ENCODE measurements around the gene TRIP13. TPM values are rescaled to one million over a fixed set of nuclear protein-coding genes. Genes with fewer than 3 reads are reported as not detected.
A peak's percentile ranks its signal among the peaks of the same experiment; 100 is the strongest.

The TRIP13 gene
- total and polyA plus RNA-seq, 2 of the 13 experiments (the other 11 are each of a cell fraction or from before 2014, with no cell fraction given): 13.5 to 33.0 TPM

GRCh38 chr5:891837-892393 is 769 bp upstream of the TRIP13 start (continued):
- TF ChIP-seq HNF1B (CRISPR knock-in tag; IDR thresholded peaks at IDR 0.05) (peak; percentile 52; the same call in 1 of the 2 replicates), ZNF616 (CRISPR knock-in tag; IDR thresholded peaks at IDR 0.05; ENCODE audit: low read depth) (no peak), MXD1 (CRISPR knock-in tag; IDR thresholded peaks at IDR 0.05) (no peak), RFXAP (CRISPR knock-in tag; IDR thresholded peaks at IDR 0.05; ENCODE audit: borderline replicate concordance) (no peak), SMAD1 (CRISPR knock-in tag; IDR thresholded peaks at IDR 0.05; ENCODE audit: borderline replicate concordance, low read depth) (no peak), ZSCAN29 (CRISPR knock-in tag; conservative IDR thresholded peaks at IDR 0.05) (no peak), KDM3A (CRISPR knock-in tag; IDR thresholded peaks at IDR 0.05; ENCODE audit: low read depth) (no peak), ZSCAN31 (CRISPR knock-in tag; IDR thresholded peaks at IDR 0.05; ENCODE audit: low read depth) (no peak), ZNF768 (CRISPR knock-in tag; IDR thresholded peaks at IDR 0.05) (no peak), SIX4 (CRISPR knock-in tag; IDR thresholded peaks at IDR 0.05) (no peak), TEAD2 (CRISPR knock-in tag; IDR thresholded peaks at IDR 0.05) (no peak), BCL6 (CRISPR knock-in tag; IDR thresholded peaks at IDR 0.05) (no peak), SPEN (CRISPR knock-in tag; IDR thresholded peaks at IDR 0.05; ENCODE audit: low read depth) (no peak), MBD4 (IDR thresholded peaks at IDR 0.05; ENCODE audit: borderline replicate concordance, low read length) (no peak), MAFK (conservative IDR thresholded peaks at IDR 0.05 in 1 of 2, IDR thresholded peaks at IDR 0.05 in 1 of 2; ENCODE audit: low read length in 2 of 2) (no peak), ZNF75D (CRISPR knock-in tag; IDR thresholded peaks at IDR 0.05; ENCODE audit: borderline replicate concordance) (no peak), ZNF850 (CRISPR knock-in tag; conservative IDR thresholded peaks at IDR 0.05) (no peak), TCF7L2 (IDR thresholded peaks at IDR 0.05; ENCODE audit: low read depth, low read length) (no peak), ZNF713 (CRISPR knock-in tag; IDR thresholded peaks at IDR 0.05) (no peak), ZBTB34 (CRISPR knock-in tag; IDR thresholded peaks at IDR 0.05) (no peak)

Measured in HepG2 (cell line).